ENCODE data around the gene SPINK4.

The SPINK4 gene

GRCh38 chr9:33289496-33289895 is 49.5 kb downstream of the SPINK4 start:
- intact Hi-C loops (cut with DNase I) = no loop called here
- peak in 4 of 10 donors; percentile 6 to 86 (median 46) for DNase-seq

GRCh38 chr9:33289936-33290246 is 49.9 kb downstream of the SPINK4 start:
- intact Hi-C loops (cut with DNase I) = loop anchor here (2.0 to 10.0 kb wide), 2 partner anchors 25 to 185 kb away; partner anchors contain the start of genes BAG1, CHMP5 and NOL6
- DNase-seq = peak in 2 of 10 donors; percentile 34 to 45

- intact Hi-C loops (cut with DNase I) = loop anchor here (2.0 to 10.0 kb wide), 2 partner anchors 26 to 184 kb away; partner anchors contain the start of genes BAG1, CHMP5 and NOL6
- peak; percentile 90 to 99 (median 93) for DNase-seq
Observed at GRCh38 chr9:33290247-33291030, 50.5 kb downstream of the SPINK4 start, which contains the start of gene NFX1. Gene NFX1, plus strand, starts transcription at chr9:33290516. Its CDS starts 57 bp downstream, at chr9:33290573.

- DNase-seq = no peak
- intact Hi-C loops (cut with DNase I) = loop anchor here (2.0 to 10.0 kb wide), 2 partner anchors 26 to 184 kb away; partner anchors contain the start of genes BAG1, CHMP5 and NOL6
Observed at GRCh38 chr9:33291031-33291397, 51.0 kb downstream of the SPINK4 start.

GRCh38 chr9:33291901-33292300 is 51.9 kb downstream of the SPINK4 start:
- no peak for DNase-seq
- intact Hi-C loops (cut with DNase I) = loop anchor here (2.0 to 10.0 kb wide), 2 partner anchors 27 to 183 kb away; partner anchors contain the start of genes BAG1, CHMP5 and NOL6

- intact Hi-C loops (cut with DNase I) = loop anchor here (10.0 kb wide), 1 partner anchor 181 kb away; the partner anchor contains the start of gene NOL6
- DNase-seq = no peak
Observed at GRCh38 chr9:33293782-33294181, 53.8 kb downstream of the SPINK4 start.

GRCh38 chr9:33294670-33295432 is 54.9 kb downstream of the SPINK4 start:
- intact Hi-C loops (cut with DNase I) = loop anchor here (10.0 kb wide), 1 partner anchor 180 kb away; the partner anchor contains the start of gene NOL6
- no peak for DNase-seq

GRCh38 chr9:33295571-33295970 is 55.6 kb downstream of the SPINK4 start:
- intact Hi-C loops (cut with DNase I) = loop anchor here (10.0 kb wide), 1 partner anchor 179 kb away; the partner anchor contains the start of gene NOL6
- DNase-seq = no peak

GRCh38 chr9:33297432-33297831 is 57.5 kb downstream of the SPINK4 start:
- peak in 1 of 10 donors; percentile 11 for DNase-seq
- intact Hi-C loops (cut with DNase I) = loop anchor here (10.0 kb wide), 1 partner anchor 177 kb away; the partner anchor contains the start of gene NOL6

All from posterior cingulate gyrus (tissue), 11 donors.